Vagina (tissue), 2 donors: Measurements from ENCODE around the gene BCOR. TPM values are rescaled to one million over a fixed set of nuclear protein-coding genes. Genes with fewer than 3 reads are reported as not detected.

Experiments used
- DNase-seq, 2 donors: peaks; one replicate each; pipeline ENCODE4 v3.0.0-alpha.2; 2017; ENCODE audit errors: extremely low spot score in 2 of 2
- H3K27ac ChIP-seq: fragments of 200-600 bp; sonication (generic); one replicate; pipeline ENCODE4 v1.5.1; 2019
- H3K27me3 ChIP-seq: fragments of 200-600 bp; sonication (generic); one replicate; pipeline ENCODE4 v1.5.1; 2019
- H3K36me3 ChIP-seq, 2 donors: fragments of 200-600 bp; sonication (generic); one replicate each; pipeline ENCODE4 v1.5.1; 2017 to 2019
- H3K4me1 ChIP-seq: fragments of 200-600 bp; sonication (generic); one replicate; pipeline ENCODE4 v1.5.1; 2019
- H3K4me3 ChIP-seq, 2 donors: fragments of 200-600 bp; sonication (generic); 1 replicate in 1 of 2; 2 replicates in 1 of 2; pipeline ENCODE4 v1.5.1; 2016 to 2019
- H3K9me3 ChIP-seq: fragments of 200-600 bp; sonication (generic); one replicate; pipeline ENCODE4 v1.5.1; 2019
- CTCF ChIP-seq, 3 experiments: fragments of 450-650 bp in 2 of 3; fragments of 200-600 bp in 1 of 3; sonication (generic) in 1 of 3; IDR thresholded peaks; one replicate each; pipeline ENCODE4 v1.5.1; 2017 to 2019; ENCODE audit warnings: antibody characterized with exemption in 3 of 3, mild to moderate bottlenecking in 2 of 3, moderate library complexity in 2 of 3
- POLR2A ChIP-seq, 2 donors: fragments of 450-650 bp; IDR thresholded peaks; one replicate each; pipeline ENCODE4 v1.6.1; 2017; ENCODE audit warnings: antibody characterized with exemption in 2 of 2, mild to moderate bottlenecking in 2 of 2, moderate library complexity in 2 of 2
- POLR2AphosphoS5 ChIP-seq, 2 donors: sonication (generic); formaldehyde crosslinking; IDR thresholded peaks; one replicate each; pipeline ENCODE4 v1.9.0; 2017; ENCODE audit warnings: antibody characterized with exemption in 2 of 2, mild to moderate bottlenecking in 2 of 2, low read depth in 1 of 2; ENCODE audit not compliant: insufficient read depth in 1 of 2
- intact Hi-C: fragments of 100-400 bp; cut with DNase I; formaldehyde crosslinking; loops from one replicate; pipeline ENCODE4 v1.15.1; 2023
- total RNA-seq: library from RNA; depleted of rRNA; stranded (reverse); fragments of >200 nt; gene quantifications from one replicate; pipeline ENCODE4 v1.2.3, GENCODE V29; 2016

Gene BCOR
- 19.9 TPM for total RNA-seq

- intact Hi-C loops = loop anchor here (5.0 kb wide), 3 partner anchors 60 to 370 kb away; no protein-coding TSS in a partner anchor
- peaks cover 17% of the 10 kb centered on the region for H3K4me1 ChIP-seq
Measured at GRCh38 chrX:40097504-40098263, at the start of gene BCOR. Gene BCOR (minus strand): TSS chrX:40097958. CDS start chrX:40077929, 20,029 bp downstream.

GRCh38 chrX:40147126-40147952 lies 49.6 kb upstream of the BCOR start:
- TF ChIP-seq POLR2A (IDR thresholded peaks at IDR 0.05) (no peak), POLR2AphosphoS5 (IDR thresholded peaks at IDR 0.05; ENCODE audit: insufficient read depth in 1 of 2, low read depth in 1 of 2) (no peak), CTCF (IDR thresholded peaks at IDR 0.05) (no peak)
- Histone ChIP-seq H3K4me1 (peaks cover 29% of the 10 kb centered on the region), H3K9me3 (no peaks in the 10 kb centered on the region), H3K36me3 (no peaks in the 10 kb centered on the region), H3K4me3 (no peak overlapping the region), H3K27me3 (peaks cover 4% of the 10 kb centered on the region), H3K27ac (no peak overlapping the region)
- intact Hi-C loops = no loop called here
- no peak for DNase-seq

More at GRCh38 chrX:40097504-40098263, at the start of gene BCOR:
- Histone ChIP-seq H3K36me3 (no peaks in the 10 kb centered on the region), H3K27me3 (peaks cover 10% of the 10 kb centered on the region), H3K4me3 (peak within 1 kb of the TSS; percentile 61 to 65), H3K9me3 (no peaks in the 10 kb centered on the region), H3K27ac (peak within 1 kb of the TSS; percentile 79)
- TF ChIP-seq POLR2A (IDR thresholded peaks at IDR 0.05) (peak in 1 of 2 donors; percentile 56), POLR2AphosphoS5 (IDR thresholded peaks at IDR 0.05; ENCODE audit: insufficient read depth in 1 of 2, low read depth in 1 of 2) (peak in 1 of 2 donors; percentile 47), CTCF (IDR thresholded peaks at IDR 0.05) (no peak)
- no peak for DNase-seq

GRCh38 chrX:40146262-40147125 lies 48.7 kb upstream of the BCOR start:
- intact Hi-C loops = no loop called here
- no peaks in the 10 kb centered on the region for H3K27me3 ChIP-seq
- H3K27ac ChIP-seq = peak overlapping the region; percentile 3

GRCh38 chrX:40145923-40146261 lies 48.1 kb upstream of the BCOR start:
- Histone ChIP-seq H3K9me3 (no peaks in the 10 kb centered on the region), H3K27ac (peak overlapping the region; percentile 3), H3K27me3 (no peaks in the 10 kb centered on the region), H3K4me3 (peak overlapping the region; percentile 32 to 61), H3K4me1 (peaks cover 37% of the 10 kb centered on the region), H3K36me3 (no peaks in the 10 kb centered on the region)
- DNase-seq = no peak
- intact Hi-C loops = no loop called here
- no peak for TF ChIP-seq CTCF (IDR thresholded peaks at IDR 0.05)
- no peak for TF ChIP-seq POLR2A (IDR thresholded peaks at IDR 0.05)
- no peak for TF ChIP-seq POLR2AphosphoS5 (IDR thresholded peaks at IDR 0.05; ENCODE audit: insufficient read depth in 1 of 2, low read depth in 1 of 2)

More at GRCh38 chrX:40146262-40147125, 48.7 kb upstream of the BCOR start:
- no peak for DNase-seq
- no peak for TF ChIP-seq CTCF (IDR thresholded peaks at IDR 0.05)
- TF ChIP-seq POLR2A (IDR thresholded peaks at IDR 0.05) = no peak
- TF ChIP-seq POLR2AphosphoS5 (IDR thresholded peaks at IDR 0.05; ENCODE audit: insufficient read depth in 1 of 2, low read depth in 1 of 2) = peak in 1 of 2 donors; percentile 49
- H3K9me3 ChIP-seq = no peaks in the 10 kb centered on the region
- H3K36me3 ChIP-seq = no peaks in the 10 kb centered on the region
- peaks cover 31% of the 10 kb centered on the region for H3K4me1 ChIP-seq
- peak overlapping the region; percentile 32 to 61 for H3K4me3 ChIP-seq
